ENCODE results near the gene POLR2C. TPM values are rescaled to one million over a fixed set of nuclear protein-coding genes. Genes with fewer than 3 reads are reported as not detected.
"Not testable (repeated sequence)": the region's sequence is repeated elsewhere in the genome, so short reads cannot be mapped to it uniquely, and the experiment has no call there.

Gene POLR2C
- total and polyA plus RNA-seq, 2 donors: 54.9 to 75.1 TPM

DNA sequence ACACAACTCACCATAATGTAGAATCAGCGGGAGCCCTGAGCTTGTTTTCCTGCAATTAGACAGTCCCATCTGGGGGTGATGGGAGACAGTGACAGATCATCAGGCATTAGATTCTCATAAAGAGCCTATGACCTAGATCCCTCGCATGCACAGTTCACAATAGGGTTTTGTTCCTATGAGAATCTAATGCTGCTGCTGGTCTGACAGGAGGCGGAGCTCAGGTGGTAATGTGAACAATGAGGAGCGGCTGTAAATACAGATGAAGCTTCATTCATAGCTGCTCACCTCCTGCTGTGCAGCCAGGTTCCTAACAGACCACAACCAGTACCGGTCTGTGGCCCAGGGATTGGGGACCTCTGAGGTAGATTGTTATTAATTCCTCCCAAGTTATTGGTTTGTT, 26.8 kb downstream of the POLR2C start:
- Histone ChIP-seq H3K4me1 (ENCODE audit: insufficient read depth) (no peaks in the 10 kb centered on the region), H3K4me3 (ENCODE audit: low read depth, low read length) (no peak overlapping the region), H3K27ac (ENCODE audit: low read depth) (no peak overlapping the region), H3K36me3 (ENCODE audit: insufficient read depth) (no peaks in the 10 kb centered on the region)
- WGBS: 95% methylated on average over 5 of the region's 5 CpGs
- no peak for DNase-seq (ENCODE audit: extremely low spot score)

DNA sequence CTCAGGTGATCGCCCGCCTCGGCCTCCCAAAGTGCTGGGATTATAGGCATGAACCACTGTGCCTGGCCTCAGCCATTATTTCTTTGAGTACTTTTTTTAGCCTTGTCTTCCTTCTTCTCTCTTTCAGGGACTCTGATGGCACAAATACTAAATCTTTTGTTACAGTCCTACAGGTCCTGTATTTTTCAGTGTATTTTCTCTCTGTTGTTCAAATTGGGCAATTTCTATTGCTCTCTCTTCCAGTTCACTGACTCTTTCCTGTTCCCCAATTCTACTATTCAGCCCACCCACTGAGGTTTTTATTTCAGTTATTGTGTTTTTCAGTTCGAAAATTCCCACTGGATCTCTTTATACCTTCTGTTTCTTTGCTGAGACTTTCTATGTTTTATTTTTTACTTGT, 31.3 kb downstream of the POLR2C start:
- no peak overlapping the region for H3K4me3 ChIP-seq (ENCODE audit: low read depth, low read length)
- no peaks in the 10 kb centered on the region for H3K36me3 ChIP-seq (ENCODE audit: insufficient read depth)
- DNase-seq (ENCODE audit: extremely low spot score): no peak
- WGBS: 90% methylated on average over 4 of the region's 4 CpGs
- H3K27ac ChIP-seq (ENCODE audit: low read depth): no peak overlapping the region
- no peaks in the 10 kb centered on the region for H3K4me1 ChIP-seq (ENCODE audit: insufficient read depth)

DNA sequence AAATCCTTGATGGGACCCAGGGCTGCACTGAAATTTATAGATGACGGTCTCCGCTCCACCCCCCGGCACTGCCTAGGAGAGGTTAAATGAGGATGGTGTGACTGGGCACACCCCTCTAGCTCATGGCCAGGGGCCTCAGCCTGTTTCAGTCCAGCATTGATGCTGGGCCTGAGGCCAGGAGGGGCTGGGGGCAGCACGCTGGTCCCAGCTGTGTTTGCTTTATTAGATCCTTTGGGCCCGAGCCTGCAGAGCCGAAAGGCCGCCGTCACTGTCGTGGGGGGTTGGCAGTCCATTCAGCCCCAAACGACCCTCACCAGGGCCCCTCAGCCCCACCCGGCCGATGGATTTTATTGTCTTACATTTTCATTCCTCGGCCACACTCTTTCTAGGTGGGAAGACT, 34.6 kb downstream of the POLR2C start:
- Histone ChIP-seq H3K4me3 (ENCODE audit: low read depth, low read length) (no peak overlapping the region), H3K4me1 (ENCODE audit: insufficient read depth) (no peaks in the 10 kb centered on the region), H3K27ac (ENCODE audit: low read depth) (no peak overlapping the region), H3K36me3 (ENCODE audit: insufficient read depth) (no peaks in the 10 kb centered on the region)
- no peak for DNase-seq (ENCODE audit: extremely low spot score)
- WGBS: 57% methylated on average over 13 of the region's 13 CpGs

DNA sequence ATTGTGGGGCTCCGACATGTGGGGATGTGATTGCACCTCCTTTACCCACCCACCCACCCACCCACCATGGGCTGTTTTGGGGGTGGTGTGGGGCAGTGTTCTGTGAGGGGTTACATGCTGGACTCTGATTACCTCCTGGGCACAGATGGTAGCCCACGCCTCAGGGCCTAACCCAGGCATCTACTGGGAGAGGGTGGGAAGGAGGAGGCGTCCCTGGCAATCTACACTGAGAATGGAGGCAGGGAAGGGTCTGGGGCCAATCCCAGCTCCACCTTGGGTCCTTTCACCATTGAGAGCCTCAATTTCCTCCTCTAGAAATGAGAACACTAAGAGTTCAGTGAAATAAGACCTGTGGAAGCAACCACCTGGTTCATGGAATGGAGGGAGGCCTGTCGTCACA, 35.6 kb downstream of the POLR2C start:
- H3K36me3 ChIP-seq (ENCODE audit: insufficient read depth): no peaks in the 10 kb centered on the region
- 94% methylated on average over 4 of the region's 4 CpGs for WGBS
- no peak overlapping the region for H3K4me3 ChIP-seq (ENCODE audit: low read depth, low read length)
- no peaks in the 10 kb centered on the region for H3K4me1 ChIP-seq (ENCODE audit: insufficient read depth)
- no peak for DNase-seq (ENCODE audit: extremely low spot score)
- no peak overlapping the region for H3K27ac ChIP-seq (ENCODE audit: low read depth)

DNA sequence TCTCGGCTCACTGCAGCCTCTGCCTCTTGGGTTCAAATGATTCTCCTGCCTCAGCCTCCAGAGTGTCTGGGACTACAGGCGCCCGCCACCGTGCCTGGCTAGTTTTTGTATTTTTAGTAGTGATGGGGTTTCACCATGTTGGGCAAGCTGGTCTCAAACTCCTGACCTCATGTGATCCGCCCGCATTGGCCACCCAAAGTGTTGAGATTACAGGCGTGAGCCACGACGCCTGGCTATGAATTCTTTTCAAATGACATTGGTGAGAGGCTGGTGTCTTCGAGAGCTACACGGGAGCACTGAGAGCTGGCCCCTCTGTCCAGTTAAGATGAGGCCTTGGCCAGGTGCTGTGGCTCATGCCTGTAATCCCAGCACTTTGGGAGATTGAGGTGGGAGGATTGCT, 37.5 kb downstream of the POLR2C start:
- H3K4me3 ChIP-seq (ENCODE audit: low read depth, low read length); H3K36me3 ChIP-seq (ENCODE audit: insufficient read depth); DNase-seq (ENCODE audit: extremely low spot score); H3K27ac ChIP-seq (ENCODE audit: low read depth); H3K4me1 ChIP-seq (ENCODE audit: insufficient read depth): not testable (repeated sequence)
- WGBS: 89% methylated on average over 11 of the region's 11 CpGs

DNA sequence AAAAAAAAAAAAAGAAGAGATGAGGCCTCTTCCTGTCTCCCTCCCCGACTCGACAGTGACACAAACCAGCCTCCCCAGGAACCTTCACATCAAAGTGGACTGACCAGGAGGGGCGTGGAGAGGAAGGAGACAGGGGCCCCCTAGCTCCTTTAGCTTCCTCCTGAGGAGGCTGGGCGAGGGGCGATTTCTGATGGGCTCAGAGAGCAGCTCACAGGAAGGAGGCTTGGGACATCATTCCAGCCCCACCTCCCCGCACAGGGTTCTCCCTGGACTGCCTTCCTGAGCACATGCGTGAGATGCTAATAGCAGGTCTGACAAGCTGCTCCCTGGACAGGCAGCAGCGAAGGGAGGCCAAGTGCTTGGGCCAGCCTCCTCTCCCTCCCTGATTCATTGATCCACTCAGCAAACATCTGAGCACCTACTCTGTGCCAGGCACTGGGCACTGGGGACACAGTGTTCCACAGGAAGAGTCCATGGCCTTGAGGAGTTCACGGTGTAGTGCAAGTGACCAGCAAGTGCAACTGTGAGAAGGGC, 38.2 kb downstream of the POLR2C start:
- Histone ChIP-seq H3K4me1 (ENCODE audit: insufficient read depth) (no peaks in the 10 kb centered on the region), H3K27ac (ENCODE audit: low read depth) (no peak overlapping the region), H3K36me3 (ENCODE audit: insufficient read depth) (no peaks in the 10 kb centered on the region), H3K4me3 (ENCODE audit: low read depth, low read length) (no peak overlapping the region)
- 54% methylated on average over 9 of the region's 9 CpGs for WGBS
- no peak for DNase-seq (ENCODE audit: extremely low spot score)

DNA sequence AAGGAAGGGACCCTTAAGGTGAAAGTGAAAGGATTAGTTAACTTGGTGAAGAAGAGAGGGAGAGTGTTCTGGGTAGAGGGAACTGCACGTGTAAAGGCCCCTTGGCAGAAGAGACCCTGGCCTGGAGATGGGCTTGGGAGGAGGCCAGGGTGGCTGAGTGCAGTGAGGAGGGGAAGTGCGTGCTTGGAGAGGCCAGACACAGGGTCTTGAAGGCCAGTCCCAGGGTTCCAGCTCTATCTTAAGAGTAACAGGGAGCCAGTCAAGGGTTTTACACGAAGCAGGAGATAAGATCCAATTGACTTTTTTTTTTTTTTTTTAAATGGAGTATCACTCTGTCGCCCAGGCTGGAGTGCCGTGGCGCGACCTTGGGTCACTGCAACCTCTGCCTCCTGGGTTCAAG, 39.0 kb downstream of the POLR2C start:
- 80% methylated on average over 7 of the region's 7 CpGs for WGBS
- DNase-seq (ENCODE audit: extremely low spot score): no peak

DNA sequence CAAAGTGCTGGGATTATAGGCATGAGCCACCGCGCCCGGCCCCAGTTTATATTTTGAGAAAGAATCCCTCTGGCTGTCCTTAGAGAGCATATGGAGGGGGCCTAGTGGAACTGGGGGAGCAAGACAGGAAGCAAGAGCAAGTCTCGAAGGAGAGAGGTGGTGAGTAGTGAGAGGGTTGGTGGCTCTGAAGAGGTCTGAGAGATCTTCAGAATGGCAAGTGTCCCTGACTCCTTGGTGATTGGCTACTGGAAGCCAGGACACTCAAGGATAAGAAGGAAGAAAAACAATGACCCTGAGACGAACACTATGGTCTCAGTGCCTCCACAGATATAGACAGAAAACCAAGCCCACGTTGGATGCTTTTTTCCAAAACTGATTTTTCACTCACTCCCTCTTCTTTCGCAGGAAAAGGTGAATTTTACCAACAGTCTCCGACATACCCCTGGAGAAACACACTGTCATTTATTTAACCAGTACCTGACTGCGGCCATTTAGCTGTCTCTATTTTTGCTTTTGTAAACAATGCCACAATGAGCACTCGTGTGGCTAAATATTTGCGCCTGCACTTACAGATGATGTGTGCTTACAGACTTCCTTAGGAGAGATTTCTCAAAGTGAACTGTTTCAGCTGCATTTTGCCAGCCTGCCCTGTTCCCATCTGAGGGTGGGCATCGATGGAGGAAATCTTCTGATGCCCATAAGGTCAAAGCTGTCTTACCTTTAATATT, 39.7 kb downstream of the POLR2C start:
- H3K36me3 ChIP-seq (ENCODE audit: insufficient read depth): no peaks in the 10 kb centered on the region
- no peak overlapping the region for H3K4me3 ChIP-seq (ENCODE audit: low read depth, low read length)
- no peaks in the 10 kb centered on the region for H3K4me1 ChIP-seq (ENCODE audit: insufficient read depth)
- H3K27ac ChIP-seq (ENCODE audit: low read depth): no peak overlapping the region
- DNase-seq (ENCODE audit: extremely low spot score): no peak
- 72% methylated on average over 12 of the region's 12 CpGs for WGBS

More for the DNA sequence above, 39.0 kb downstream of the POLR2C start:
- Histone ChIP-seq H3K4me3 (ENCODE audit: low read depth, low read length) (no peak overlapping the region), H3K4me1 (ENCODE audit: insufficient read depth) (no peaks in the 10 kb centered on the region), H3K36me3 (ENCODE audit: insufficient read depth) (no peaks in the 10 kb centered on the region), H3K27ac (ENCODE audit: low read depth) (no peak overlapping the region)

DNA sequence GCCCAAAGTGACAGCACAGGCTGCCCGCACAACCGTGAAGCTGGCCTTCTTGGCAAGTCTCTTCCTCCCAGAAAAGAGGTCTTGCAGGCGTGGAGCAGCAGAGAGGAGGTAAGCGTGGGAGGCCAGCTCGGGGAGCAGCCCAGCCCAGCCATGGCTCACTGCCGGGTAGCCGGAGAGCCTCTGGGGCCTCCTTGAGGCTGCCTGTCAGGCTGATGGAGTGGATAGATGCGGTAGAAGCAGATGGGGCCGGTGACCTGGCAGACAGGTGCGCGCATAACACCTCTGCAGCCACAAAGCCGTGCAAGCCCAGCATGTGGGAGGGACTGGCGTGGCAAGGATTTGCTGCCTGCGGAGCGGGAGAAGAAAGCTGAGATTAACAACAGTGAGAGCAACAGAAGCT, 40.9 kb downstream of the POLR2C start:
- H3K27ac ChIP-seq (ENCODE audit: low read depth): no peak overlapping the region
- 64% methylated on average over 15 of the region's 15 CpGs for WGBS
- no peak overlapping the region for H3K4me3 ChIP-seq (ENCODE audit: low read depth, low read length)
- no peak for DNase-seq (ENCODE audit: extremely low spot score)
- H3K4me1 ChIP-seq (ENCODE audit: insufficient read depth): no peaks in the 10 kb centered on the region
- no peaks in the 10 kb centered on the region for H3K36me3 ChIP-seq (ENCODE audit: insufficient read depth)

DNA sequence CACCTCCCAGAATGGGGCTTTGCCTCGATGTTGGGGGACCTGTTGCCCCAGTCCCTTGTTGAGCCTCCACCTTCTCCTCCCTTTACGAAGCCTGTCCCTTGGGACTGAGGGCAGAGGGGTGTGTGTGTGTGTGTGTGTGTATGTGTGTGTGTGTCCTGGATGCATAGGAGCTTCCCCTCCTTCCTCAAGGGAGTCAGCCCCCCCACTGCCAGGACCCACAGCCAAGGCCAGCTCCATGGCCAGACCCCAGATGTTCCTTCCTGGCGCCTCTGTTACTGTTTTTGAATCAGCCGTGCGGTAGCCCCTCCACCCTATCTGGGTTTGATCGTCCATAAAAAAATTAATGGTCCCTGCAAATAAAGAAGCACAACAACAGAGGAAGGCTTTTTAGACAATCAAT, 41.5 kb downstream of the POLR2C start:
- 61% methylated on average over 6 of the region's 6 CpGs for WGBS
- H3K27ac ChIP-seq (ENCODE audit: low read depth): no peak overlapping the region

DNA sequence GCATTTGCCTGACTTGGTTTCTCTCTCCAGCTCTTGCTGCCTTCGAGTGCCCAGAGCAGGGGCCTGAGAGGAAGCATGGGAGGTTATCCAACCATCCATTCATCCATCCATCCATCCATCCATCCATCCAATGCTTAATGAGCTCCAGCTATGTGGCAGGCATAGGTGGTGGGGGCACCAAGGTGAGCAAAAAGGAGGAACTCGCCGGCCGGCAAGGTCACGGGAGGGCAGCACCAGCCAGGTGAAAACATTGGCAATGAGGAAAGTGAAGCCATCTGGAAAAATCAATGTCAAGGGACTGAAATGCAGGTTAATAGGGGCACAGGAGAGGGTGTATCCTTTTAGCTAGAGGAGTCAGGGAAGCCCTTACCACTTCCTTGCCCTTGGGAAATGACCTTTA, 42.0 kb downstream of the POLR2C start:
- H3K36me3 ChIP-seq (ENCODE audit: insufficient read depth): no peaks in the 10 kb centered on the region
- WGBS: 85% methylated on average over 5 of the region's 5 CpGs
- H3K4me3 ChIP-seq (ENCODE audit: low read depth, low read length): no peak overlapping the region
- H3K27ac ChIP-seq (ENCODE audit: low read depth): no peak overlapping the region
- no peak for DNase-seq (ENCODE audit: extremely low spot score)
- H3K4me1 ChIP-seq (ENCODE audit: insufficient read depth): no peaks in the 10 kb centered on the region

More for the DNA sequence above, 41.5 kb downstream of the POLR2C start:
- no peaks in the 10 kb centered on the region for H3K36me3 ChIP-seq (ENCODE audit: insufficient read depth)
- DNase-seq (ENCODE audit: extremely low spot score): no peak
- H3K4me3 ChIP-seq (ENCODE audit: low read depth, low read length): no peak overlapping the region
- no peaks in the 10 kb centered on the region for H3K4me1 ChIP-seq (ENCODE audit: insufficient read depth)

DNA sequence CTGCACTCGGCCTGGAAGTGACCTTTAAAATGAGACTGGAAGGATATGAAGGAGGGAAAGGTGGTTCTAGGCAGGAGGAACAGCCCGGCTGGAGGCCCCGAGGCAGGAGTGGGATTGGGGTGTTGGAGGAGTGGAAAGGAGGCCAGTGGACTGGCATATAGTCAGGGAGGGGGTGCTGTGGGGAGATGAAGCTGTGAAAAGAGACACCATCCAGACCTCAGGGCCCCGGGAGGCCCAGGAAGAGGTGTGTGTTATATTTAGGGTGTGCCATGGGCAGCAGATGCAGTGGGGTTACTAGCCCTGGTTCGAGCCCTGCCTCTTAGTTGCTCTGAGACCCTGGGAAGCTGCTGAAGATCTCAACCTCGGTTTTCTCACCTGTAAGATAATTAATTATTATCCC, 42.7 kb downstream of the POLR2C start:
- no peak for DNase-seq (ENCODE audit: extremely low spot score)
- Histone ChIP-seq H3K4me1 (ENCODE audit: insufficient read depth) (no peaks in the 10 kb centered on the region), H3K4me3 (ENCODE audit: low read depth, low read length) (no peak overlapping the region), H3K27ac (ENCODE audit: low read depth) (no peak overlapping the region), H3K36me3 (ENCODE audit: insufficient read depth) (no peaks in the 10 kb centered on the region)
- WGBS: 76% methylated on average over 6 of the region's 6 CpGs

DNA sequence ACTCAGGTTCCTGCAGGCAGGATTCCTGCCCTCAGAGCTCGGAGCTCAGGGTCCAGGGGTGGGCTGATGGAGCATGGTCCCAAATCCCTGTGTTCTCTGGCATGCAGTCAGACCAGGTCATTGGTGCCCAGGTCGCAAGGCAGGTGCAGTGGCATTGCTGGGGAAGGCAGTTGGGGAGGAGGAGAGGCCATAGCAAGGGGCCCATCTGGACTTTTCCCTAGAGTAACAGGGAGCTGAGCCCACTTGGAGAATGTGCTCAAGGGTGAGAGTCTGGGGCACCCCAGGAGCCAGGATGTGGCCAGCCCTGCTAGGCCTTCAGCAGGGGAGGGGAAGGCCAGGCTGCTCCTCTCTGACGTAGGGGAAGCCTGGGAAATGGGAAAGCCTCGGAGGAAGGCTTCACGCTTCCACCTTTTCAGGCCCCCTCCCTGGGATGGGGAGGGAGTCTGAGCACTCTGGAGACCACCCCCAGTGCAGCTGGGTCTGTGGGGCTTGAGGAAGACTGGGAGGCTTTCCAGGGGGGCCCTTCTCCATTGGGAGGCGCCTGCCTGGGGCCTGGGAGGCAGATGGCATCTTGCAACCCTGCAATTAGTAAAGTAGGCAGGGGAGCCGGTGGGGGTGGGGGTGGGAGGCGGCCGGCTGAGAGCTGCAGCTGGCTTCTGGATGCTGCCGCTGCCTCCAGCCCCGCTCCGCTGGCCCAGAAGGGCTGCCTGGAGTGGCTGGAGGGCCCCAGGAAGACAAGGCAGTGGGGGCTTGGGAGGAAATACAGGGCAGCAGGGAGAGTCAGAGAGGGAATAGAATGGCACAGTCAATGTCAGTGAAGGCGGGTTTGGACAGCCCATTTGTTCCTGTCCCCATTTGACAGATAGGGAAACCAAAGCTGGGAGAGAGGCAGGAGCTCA, 44.9 kb downstream of the POLR2C start:
- H3K4me1 ChIP-seq (ENCODE audit: insufficient read depth): no peaks in the 10 kb centered on the region
- no peaks in the 10 kb centered on the region for H3K36me3 ChIP-seq (ENCODE audit: insufficient read depth)
- H3K4me3 ChIP-seq (ENCODE audit: low read depth, low read length): no peak overlapping the region
- whole genome bisulfite sequencing: 68% methylated on average over 13 of the region's 13 CpGs
- no peak overlapping the region for H3K27ac ChIP-seq (ENCODE audit: low read depth)
- no peak for DNase-seq (ENCODE audit: extremely low spot score)

DNA sequence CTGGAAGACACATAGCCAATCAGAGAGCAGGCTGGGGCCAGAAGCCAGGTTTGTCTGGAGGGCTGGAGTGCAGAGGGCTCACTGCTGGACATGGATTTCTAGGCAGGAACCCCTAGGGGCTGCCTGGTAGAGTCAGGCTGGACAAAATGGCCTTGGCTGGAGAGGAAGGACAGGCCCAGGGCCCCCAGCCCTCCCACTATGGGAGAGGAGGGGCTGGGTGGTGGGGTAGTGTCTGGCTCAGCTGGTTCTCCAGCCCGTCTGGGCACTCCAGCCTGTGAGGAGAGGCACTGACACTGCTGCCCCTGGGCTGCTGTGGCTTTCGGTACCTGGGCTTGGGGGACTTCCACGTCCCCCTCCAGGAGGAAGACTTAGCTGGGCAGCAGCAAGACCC, 45.6 kb downstream of the POLR2C start:
- Histone ChIP-seq H3K4me3 (ENCODE audit: low read depth, low read length) (no peak overlapping the region), H3K27ac (ENCODE audit: low read depth) (no peak overlapping the region), H3K36me3 (ENCODE audit: insufficient read depth) (no peaks in the 10 kb centered on the region), H3K4me1 (ENCODE audit: insufficient read depth) (no peaks in the 10 kb centered on the region)
- 88% methylated on average over 3 of the region's 3 CpGs for WGBS
- DNase-seq (ENCODE audit: extremely low spot score): no peak
